ENCODE results near the gene ARL6IP4. TPM values are rescaled to one million over a fixed set of nuclear protein-coding genes. Genes with fewer than 3 reads are reported as not detected.
A peak's percentile ranks its signal among the peaks of the same experiment; 100 is the strongest.

ARL6IP4 gene
- total RNA-seq, 1 experiment from 2014 or later: 162 TPM

GRCh38 chr12:122961531-122962329 is 18.8 kb upstream of the ARL6IP4 start:
- H4K20me1 ChIP-seq (ENCODE audit: insufficient read depth): no peaks in the 10 kb centered on the region
- DNase-seq: peak in 1 of 2 experiments; percentile 76
- H3K4me3 ChIP-seq: no peak overlapping the region
- POLR2A ChIA-PET (ENCODE audit: unreplicated experiment): no interaction called here
- intact Hi-C loops (cut with micrococcal nuclease; ENCODE audit: unreplicated experiment): no loop called here
- no peak overlapping the region for H3K27ac ChIP-seq
- BruUV-seq (replicated peaks): no TSS peak
- no peaks in the 10 kb centered on the region for H3K27me3 ChIP-seq (ENCODE audit: insufficient read depth, low read depth)
- H3K36me3 ChIP-seq (ENCODE audit: low read depth): no peaks in the 10 kb centered on the region
- H3K4me1 ChIP-seq (replicated peaks; ENCODE audit: insufficient read depth): peaks cover 2% of the 10 kb centered on the region
- no peak overlapping the region for H2AFZ ChIP-seq
- peaks cover 8% of the 10 kb centered on the region for H3F3A ChIP-seq (ENCODE audit: insufficient read depth, low read depth)
- H3K4me2 ChIP-seq: no peak overlapping the region
- H3K9me3 ChIP-seq (ENCODE audit: insufficient read depth, low read depth): no peaks in the 10 kb centered on the region
- TF ChIP-seq EZH2 (IDR thresholded peaks at IDR 0.05; ENCODE audit: low read depth): no peak
- no peak for TF ChIP-seq CTCF (conservative IDR thresholded peaks at IDR 0.05)
- no peaks in the 10 kb centered on the region for H3K9me2 ChIP-seq (ENCODE audit: insufficient read depth)
- CTCF ChIA-PET: no interaction called here
- no peaks in the 10 kb centered on the region for H3K79me2 ChIP-seq (ENCODE audit: low read depth)

GRCh38 chr12:122963941-122964265 is 16.6 kb upstream of the ARL6IP4 start:
- no peak overlapping the region for H3K4me2 ChIP-seq
- TF ChIP-seq CTCF (conservative IDR thresholded peaks at IDR 0.05) (no peak), EZH2 (IDR thresholded peaks at IDR 0.05; ENCODE audit: low read depth) (no peak)
- H3K4me3 ChIP-seq: no peak overlapping the region
- H4K20me1 ChIP-seq (ENCODE audit: insufficient read depth): no peaks in the 10 kb centered on the region
- H3K79me2 ChIP-seq (ENCODE audit: low read depth): no peaks in the 10 kb centered on the region
- H3K4me1 ChIP-seq (replicated peaks; ENCODE audit: insufficient read depth): peaks cover 5% of the 10 kb centered on the region
- no peaks in the 10 kb centered on the region for H3K9me3 ChIP-seq (ENCODE audit: insufficient read depth, low read depth)
- BruUV-seq (replicated peaks): TSS peak; percentile 14
- intact Hi-C loops (cut with micrococcal nuclease; ENCODE audit: unreplicated experiment): no loop called here
- no peak for DNase-seq
- H3K27me3 ChIP-seq (ENCODE audit: insufficient read depth, low read depth): no peaks in the 10 kb centered on the region
- peaks cover 12% of the 10 kb centered on the region for H3F3A ChIP-seq (ENCODE audit: insufficient read depth, low read depth)
- CTCF ChIA-PET: interaction anchor here (0.5 kb wide), 1 partner anchor 1344 kb away, joined by 14 read pairs; no protein-coding TSS in a partner anchor
- H2AFZ ChIP-seq: no peak overlapping the region
- no peak overlapping the region for H3K27ac ChIP-seq
- H3K9me2 ChIP-seq (ENCODE audit: insufficient read depth): no peaks in the 10 kb centered on the region
- no peaks in the 10 kb centered on the region for H3K36me3 ChIP-seq (ENCODE audit: low read depth)
- POLR2A ChIA-PET (ENCODE audit: unreplicated experiment): no interaction called here

- no peaks in the 10 kb centered on the region for H3K36me3 ChIP-seq (ENCODE audit: low read depth)
- H3K4me2 ChIP-seq: peak overlapping the region; percentile 96; the same call in 1 of the 2 replicates
- no peaks in the 10 kb centered on the region for H3K9me3 ChIP-seq (ENCODE audit: insufficient read depth, low read depth)
- TF ChIP-seq CTCF (conservative IDR thresholded peaks at IDR 0.05): no peak
- TF ChIP-seq EZH2 (IDR thresholded peaks at IDR 0.05; ENCODE audit: low read depth): no peak
- POLR2A ChIA-PET (ENCODE audit: unreplicated experiment): no interaction called here
- H2AFZ ChIP-seq: no peak overlapping the region
- no peak overlapping the region for H3K4me3 ChIP-seq
- H3K27me3 ChIP-seq (ENCODE audit: insufficient read depth, low read depth): no peaks in the 10 kb centered on the region
- H3K9me2 ChIP-seq (ENCODE audit: insufficient read depth): no peaks in the 10 kb centered on the region
- H3K79me2 ChIP-seq (ENCODE audit: low read depth): no peaks in the 10 kb centered on the region
- no peak for DNase-seq
- no peaks in the 10 kb centered on the region for H4K20me1 ChIP-seq (ENCODE audit: insufficient read depth)
- intact Hi-C loops (cut with micrococcal nuclease; ENCODE audit: unreplicated experiment): loop anchor here (5.0 kb wide), 1 partner anchor 187 kb away; no protein-coding TSS in a partner anchor
- H3K27ac ChIP-seq: no peak overlapping the region
- peaks cover 5% of the 10 kb centered on the region for H3K4me1 ChIP-seq (replicated peaks; ENCODE audit: insufficient read depth)
- peaks cover 12% of the 10 kb centered on the region for H3F3A ChIP-seq (ENCODE audit: insufficient read depth, low read depth)
- CTCF ChIA-PET: interaction anchor here (0.6 to 1.1 kb wide), 2 partner anchors 85 to 268 kb away, joined by 3 to 6 read pairs; partner anchors contain the start of genes MPHOSPH9 and MTRFR
- BruUV-seq (replicated peaks): no TSS peak
Measured at GRCh38 chr12:122964439-122965257, 15.8 kb upstream of the ARL6IP4 start.
